HepG2 (cell line): ENCODE data around the gene ANTKMT. TPM values are rescaled to one million over a fixed set of nuclear protein-coding genes. Genes with fewer than 3 reads are reported as not detected.

Source experiments
- ATAC-seq: fragments of 200-7000 bp; cut with Tn5 transposase; 3 replicates; pipeline ENCODE4 v1.9.1; 2020; ENCODE audit warnings: mild to moderate bottlenecking, moderate library complexity
- BruUV-seq: library from RNA; stranded (reverse); fragments of 400-500 nt; replicated peaks from 2 replicates; lab custom pipeline; 2021; lab: Mats Ljungman, UMichigan
- CTCF ChIA-PET: fragments of 300-600 bp; formaldehyde crosslinking; extraction: SDS; loops from one replicate; lab custom pipeline; 2021; ENCODE audit warnings: low total read pairs, inconsistent platforms, low intra/inter-chr PET ratio; lab: Yijun Ruan, JAX
- POLR2A ChIA-PET: fragments of 350-600 bp; sonication (Branson Sonifier 250); formaldehyde crosslinking; loops from one replicate; lab custom pipeline; 2020; ENCODE audit warnings: antibody characterized with exemption, inconsistent platforms; lab: Yijun Ruan, JAX
- DNase-seq: peaks from one replicate; pipeline ENCODE4 v3.0.0-alpha.2; 2015; ENCODE audit warnings: low spot score
- FAIRE-seq: peaks from 3 replicates; lab custom pipeline; 2011; peaks lifted over from hg19 to GRCh38; lab: Jason Lieb, UNC
- H2AFZ ChIP-seq: one replicate; pipeline ENCODE4 v1.6.1; 2011; ENCODE audit warnings: low read length, inconsistent platforms
- H3K27ac ChIP-seq: fragments of 300-600 bp; 3 replicates; pipeline ENCODE4 v1.8.0; 2011; ENCODE audit warnings: mixed run types, mild to moderate bottlenecking, mixed read lengths, low read length, inconsistent platforms; ENCODE audit not compliant: insufficient read depth; ENCODE audit errors: extremely low read length
- H3K27me3 ChIP-seq, 2 experiments: fragments of 200-600 bp in 1 of 2; 2 replicates in 1 of 2; 3 replicates in 1 of 2; pipeline versions ENCODE4 v1.6.0 to v1.8.0; 2011; ENCODE audit warnings: low read length in 2 of 2, mild to moderate bottlenecking in 2 of 2, moderate library complexity in 2 of 2, inconsistent platforms in 1 of 2; ENCODE audit not compliant: insufficient read depth in 2 of 2, control insufficient read depth in 1 of 2
- H3K36me3 ChIP-seq, 2 experiments: fragments of 200-600 bp in 1 of 2; replicated peaks in 1 of 2; 2 replicates in 1 of 2; 3 replicates in 1 of 2; pipeline versions ENCODE4 v1.5.1 to v1.8.0; 2011; ENCODE audit warnings: low read length in 2 of 2, inconsistent platforms in 1 of 2; ENCODE audit not compliant: insufficient read depth in 2 of 2, control insufficient read depth in 1 of 2
- H3K4me1 ChIP-seq: 2 replicates; pipeline ENCODE4 v1.5.1; 2012; ENCODE audit warnings: low read length, inconsistent platforms; ENCODE audit not compliant: insufficient read depth
- H3K4me2 ChIP-seq: 2 replicates; pipeline ENCODE4 v1.6.0; 2011; ENCODE audit warnings: low read depth, low read length, inconsistent platforms
- H3K4me3 ChIP-seq, 3 experiments: fragments of 200-600 bp in 1 of 3; sonication (generic), shearing (Covaris generic) in 1 of 3; replicated peaks in 1 of 3; 2 replicates each; pipeline ENCODE4 v1.5.1; 2011 to 2016; ENCODE audit warnings: low read length in 3 of 3, inconsistent platforms in 2 of 3, low read depth in 2 of 3, mild to moderate bottlenecking in 2 of 3, control low read depth in 1 of 3, mixed read lengths in 1 of 3; ENCODE audit not compliant: insufficient read depth in 1 of 3
- H3K79me2 ChIP-seq: one replicate; pipeline ENCODE4 v1.6.1; 2011; ENCODE audit warnings: low read length, inconsistent platforms; ENCODE audit not compliant: insufficient read depth
- H3K9ac ChIP-seq: 2 replicates; pipeline ENCODE4 v1.6.0; 2011; ENCODE audit warnings: mild to moderate bottlenecking, low read depth, low read length, inconsistent platforms; ENCODE audit not compliant: insufficient read depth
- H3K9me3 ChIP-seq: 2 replicates; pipeline ENCODE4 v1.5.1; 2012; ENCODE audit warnings: mild to moderate bottlenecking, low read length
- H4K20me1 ChIP-seq: 2 replicates; pipeline ENCODE4 v1.6.0; 2011; ENCODE audit warnings: inconsistent platforms, mild to moderate bottlenecking, low read length, moderate library complexity; ENCODE audit not compliant: insufficient read depth
- HMGXB3 ChIP-seq: sonication (generic); formaldehyde crosslinking; IDR thresholded peaks from 2 replicates; pipeline ENCODE4 v1.4.0; 2020; ENCODE audit warnings: missing genetic modification reagents, borderline replicate concordance
- MBD4 ChIP-seq: IDR thresholded peaks from 2 replicates; pipeline ENCODE4 v1.6.1; 2012; ENCODE audit warnings: low read length, inconsistent platforms, borderline replicate concordance
- MXI1 ChIP-seq: IDR thresholded peaks from 3 replicates; pipeline ENCODE4 v1.6.1; 2012; ENCODE audit warnings: low read depth, low read length, inconsistent platforms, borderline replicate concordance
- NFKB2 ChIP-seq: sonication (generic); formaldehyde crosslinking; IDR thresholded peaks from 2 replicates; pipeline ENCODE4 v1.4.0; 2020; ENCODE audit warnings: missing genetic modification reagents, borderline replicate concordance
- ONECUT2 ChIP-seq: sonication (generic); formaldehyde crosslinking; IDR thresholded peaks from 2 replicates; pipeline ENCODE4 v1.4.0; 2020; ENCODE audit warnings: missing genetic modification reagents
- RBM22 ChIP-seq: fragments of 200-400 bp; formaldehyde crosslinking; optimal IDR thresholded peaks from 2 replicates; pipeline ENCODE3; 2017; ENCODE audit warnings: mild to moderate bottlenecking, low read length, moderate library complexity
- RFX1 ChIP-seq: fragments of 450-650 bp; IDR thresholded peaks from 2 replicates; pipeline ENCODE4 v1.6.1; 2017
- RFX3 ChIP-seq: IDR thresholded peaks from 2 replicates; pipeline ENCODE4 v1.6.1; 2016; ENCODE audit warnings: missing biosample characterization, missing genetic modification reagents
- U2AF2 ChIP-seq: fragments of 200-400 bp; formaldehyde crosslinking; IDR thresholded peaks from 2 replicates; pipeline ENCODE4 v1.6.1; 2017; ENCODE audit warnings: low read depth, mild to moderate bottlenecking, low read length
- WGBS: methylation state at CpG from one replicate; pipeline ENCODE4 v1.1.6; 2017; ENCODE audit warnings: low lambda C conversion rate; 5-methylcytosine and 5-hydroxymethylcytosine counted together
- in situ Hi-C: cut with HindIII; loops from 2 replicates; pipeline ENCODE4 v1.10.0; 2017; ENCODE audit warnings: low pct_unique_long_range_greater_than_20kb; ENCODE audit not compliant: extremely low pct_ligation_motif_present
- intact Hi-C: fragments of 100-400 bp; cut with micrococcal nuclease; formaldehyde crosslinking; loops from one replicate; pipeline ENCODE4 v1.10.0; 2022; ENCODE audit not compliant: unreplicated experiment
- polyA plus RNA-seq, 8 experiments: library from polyadenylated mRNA; depleted of rRNA in 3 of 8; stranded (reverse) in 7 of 8; unstranded in 1 of 8; fragments of >200 nt; fragmentation: Illumina TruSeq in 4 of 8; extraction: Trizol in 4 of 8; gene quantifications; 2 replicates each; pipeline versions ENCODE4 v1.2.1 to v1.2.3, GENCODE V29; 2011 to 2016; ENCODE audit warnings: low read depth in 4 of 8, missing spikeins in 1 of 8, mixed read lengths in 1 of 8; ENCODE audit not compliant: insufficient read depth in 1 of 8
- total RNA-seq, 5 experiments: library from RNA; depleted of rRNA; stranded (reverse); fragments of >200 nt; fragmentation: Illumina TruSeq; extraction: Trizol; gene quantifications; 2 replicates each; pipeline ENCODE4 v1.2.3, GENCODE V29; 2016; ENCODE audit warnings: low read depth in 1 of 5
- TF ChIP-seq, protein P1 (sequence below): sonication (generic); formaldehyde crosslinking; IDR thresholded peaks from 2 replicates; pipeline ENCODE4 v1.4.0; 2020; ENCODE audit warnings: mild to moderate bottlenecking, missing genetic modification reagents
- TF ChIP-seq, protein P2 (sequence below): IDR thresholded peaks from 2 replicates; pipeline ENCODE4 v1.6.1; 2016

The ANTKMT gene
- total and polyA plus RNA-seq, 2 of the 13 experiments (the other 11 are each of a cell fraction or from before 2014, with no cell fraction given) = 7.5 to 47.8 TPM

- no peak overlapping the region for H3K27ac ChIP-seq
- ChIA-PET POLR2A (no interaction called here), CTCF (interaction anchor here (1.9 kb wide), 1 partner anchor 76 kb away, joined by 16 read pairs; no protein-coding TSS in a partner anchor)
- WGBS = 4% methylated on average over 19 of the region's 30 CpGs
- in situ Hi-C loops (loop anchor here (5.0 kb wide), 1 partner anchor 77 kb away; the partner anchor contains the start of genes CHTF18 and RPUSD1), intact Hi-C loops (no loop called here)
- DNase-seq (no peak), FAIRE-seq (no peak), ATAC-seq (no peak)
- no peaks in the 10 kb centered on the region for H3K36me3 ChIP-seq
- H3K27me3 ChIP-seq = peaks cover 11 to 52% of the 10 kb centered on the region in 2 experiments; a peak in 4 of 5 replicates
- peaks cover 22% of the 10 kb centered on the region for H3K4me1 ChIP-seq
- H3K4me2 ChIP-seq = no peak overlapping the region
- H3K79me2 ChIP-seq = no peaks in the 10 kb centered on the region
- H4K20me1 ChIP-seq = no peaks in the 10 kb centered on the region
- no peak overlapping the region for H2AFZ ChIP-seq
- H3K4me3 ChIP-seq = no peak overlapping the region
- H3K9me3 ChIP-seq = no peaks in the 10 kb centered on the region
- peak; percentile 99 for TF ChIP-seq MXI1
- TF ChIP-seq U2AF2 = 0 out of 2 replicates have a peak, but pooled peaks have one; percentile 63
- TF ChIP-seq ONECUT2 (CRISPR knock-in tag) = no peak
- TF ChIP-seq RFX3 (CRISPR knock-in tag) = peak; percentile 90
- no peak for TF ChIP-seq NFKB2 (CRISPR knock-in tag)
- no peak for TF ChIP-seq MBD4
- peak; percentile 95 for TF ChIP-seq RFX1
- peak; percentile 100 for TF ChIP-seq RBM22
- TF ChIP-seq, protein P1, sequence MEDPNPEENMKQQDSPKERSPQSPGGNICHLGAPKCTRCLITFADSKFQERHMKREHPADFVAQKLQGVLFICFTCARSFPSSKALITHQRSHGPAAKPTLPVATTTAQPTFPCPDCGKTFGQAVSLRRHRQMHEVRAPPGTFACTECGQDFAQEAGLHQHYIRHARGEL = no peak
- TF ChIP-seq HMGXB3 (CRISPR knock-in tag) = no peak
- TF ChIP-seq, protein P2, sequence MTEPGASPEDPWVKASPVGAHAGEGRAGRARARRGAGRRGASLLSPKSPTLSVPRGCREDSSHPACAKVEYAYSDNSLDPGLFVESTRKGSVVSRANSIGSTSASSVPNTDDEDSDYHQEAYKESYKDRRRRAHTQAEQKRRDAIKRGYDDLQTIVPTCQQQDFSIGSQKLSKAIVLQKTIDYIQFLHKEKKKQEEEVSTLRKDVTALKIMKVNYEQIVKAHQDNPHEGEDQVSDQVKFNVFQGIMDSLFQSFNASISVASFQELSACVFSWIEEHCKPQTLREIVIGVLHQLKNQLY = no peak
- H3K9ac ChIP-seq = no peak overlapping the region
- no TSS peak for BruUV-seq
Observed at GRCh38 chr16:709566-710499, 11.1 kb upstream of the ANTKMT start.
